NCI-H524 (cell line): Measurements from ENCODE around the gene MAPRE2.

Source experiments
- DNase-seq, 2 experiments: peaks; one replicate each; lab custom pipeline; 2025; lab: John Stamatoyannopoulos, UW

MAPRE2 gene

DNA sequence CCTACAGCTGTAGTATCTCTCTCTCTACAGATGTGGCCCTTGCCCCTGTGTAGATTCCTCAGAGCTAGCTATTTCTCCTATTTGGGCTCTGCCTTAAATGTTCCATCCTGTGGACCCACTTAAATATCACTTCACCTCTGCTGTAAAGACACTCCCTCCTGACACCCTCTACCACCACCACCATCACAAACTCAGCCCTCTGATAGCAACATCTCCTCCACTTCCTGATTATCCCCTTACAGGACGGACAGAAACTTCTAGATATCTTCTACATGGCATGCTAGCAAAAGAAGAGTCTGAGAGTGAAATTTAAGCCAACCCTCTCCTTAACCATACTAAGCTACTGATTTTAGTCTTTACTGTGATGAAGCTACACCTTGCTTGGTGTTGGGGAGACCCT, 3.2 kb upstream of the MAPRE2 start:
- no peak for DNase-seq

DNA sequence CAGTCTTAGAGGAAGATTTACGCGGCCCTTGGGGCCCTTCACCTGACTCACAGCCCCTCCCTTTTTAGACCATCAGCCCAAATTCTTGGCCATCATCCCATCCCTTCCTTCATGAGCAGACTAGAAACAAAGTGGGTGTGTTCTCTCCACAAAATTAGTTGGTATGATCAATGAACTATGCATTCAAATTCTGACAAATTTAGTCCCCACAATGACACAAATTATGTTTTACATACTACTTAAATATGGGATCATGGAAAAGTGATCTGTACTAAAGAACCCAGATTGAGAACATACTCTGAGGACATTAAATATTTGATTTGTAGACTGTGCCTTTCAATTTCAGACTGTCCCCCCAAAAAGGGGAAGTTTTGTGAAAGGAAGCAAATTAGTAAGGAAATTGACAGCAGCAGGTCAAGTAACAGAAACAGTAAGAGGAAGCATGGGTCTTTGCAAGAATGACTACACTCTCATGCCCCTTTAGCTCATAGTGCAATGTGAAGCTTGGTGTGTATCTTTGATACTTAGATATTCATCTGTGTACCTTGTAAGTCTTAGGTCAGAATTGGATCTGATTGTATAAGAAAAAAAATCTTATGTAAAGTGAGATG, 2.2 kb upstream of the MAPRE2 start:
- peak in 1 of 2 experiments; percentile 48 for DNase-seq

DNA sequence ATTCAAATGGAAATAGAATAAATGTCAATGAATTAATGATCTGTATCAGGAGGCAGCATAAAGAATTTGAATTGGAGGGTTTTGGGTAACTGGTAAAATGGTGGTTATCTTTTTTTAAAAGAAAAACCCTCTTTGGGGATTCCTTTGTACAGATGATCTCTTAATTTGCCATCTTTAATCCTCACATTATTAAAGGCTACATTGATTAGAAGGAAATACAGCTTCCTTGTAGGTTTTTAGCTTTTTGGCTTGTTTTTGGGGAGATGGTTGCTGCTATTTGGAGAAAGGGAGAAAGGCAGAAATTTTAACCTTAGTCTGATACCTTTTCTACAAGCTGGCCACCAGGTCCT, 600 bp upstream of the MAPRE2 start:
- no peak for DNase-seq

DNA sequence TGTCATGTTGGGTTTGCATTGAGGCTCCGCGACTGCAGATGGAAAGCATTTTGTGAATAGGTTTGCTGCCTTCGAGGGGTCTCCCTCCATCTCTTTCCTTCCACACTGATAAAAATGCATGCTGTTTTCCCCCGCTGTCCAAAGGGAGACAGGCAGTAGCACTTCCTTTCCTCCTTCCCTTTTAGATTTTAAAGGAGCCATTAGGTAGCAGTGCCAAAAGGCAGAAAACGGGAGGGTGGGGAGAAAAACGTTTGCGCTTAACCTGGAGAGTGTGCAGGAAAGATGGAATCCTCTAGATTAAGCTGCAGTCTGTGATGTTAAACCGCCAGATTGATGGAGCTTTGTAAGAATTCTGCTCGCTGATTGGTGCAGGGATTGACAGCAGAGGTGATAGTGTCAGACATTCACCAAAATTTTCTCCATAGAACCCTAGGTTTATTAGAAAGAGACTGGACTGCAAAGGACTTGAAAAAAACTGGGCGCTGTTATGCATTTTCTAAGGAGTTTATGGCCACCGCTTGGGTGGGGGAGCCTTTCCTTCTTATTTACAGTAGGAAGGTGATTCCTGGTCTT, 688 bp downstream of the MAPRE2 start:
- DNase-seq: peak; percentile 34 to 72

DNA sequence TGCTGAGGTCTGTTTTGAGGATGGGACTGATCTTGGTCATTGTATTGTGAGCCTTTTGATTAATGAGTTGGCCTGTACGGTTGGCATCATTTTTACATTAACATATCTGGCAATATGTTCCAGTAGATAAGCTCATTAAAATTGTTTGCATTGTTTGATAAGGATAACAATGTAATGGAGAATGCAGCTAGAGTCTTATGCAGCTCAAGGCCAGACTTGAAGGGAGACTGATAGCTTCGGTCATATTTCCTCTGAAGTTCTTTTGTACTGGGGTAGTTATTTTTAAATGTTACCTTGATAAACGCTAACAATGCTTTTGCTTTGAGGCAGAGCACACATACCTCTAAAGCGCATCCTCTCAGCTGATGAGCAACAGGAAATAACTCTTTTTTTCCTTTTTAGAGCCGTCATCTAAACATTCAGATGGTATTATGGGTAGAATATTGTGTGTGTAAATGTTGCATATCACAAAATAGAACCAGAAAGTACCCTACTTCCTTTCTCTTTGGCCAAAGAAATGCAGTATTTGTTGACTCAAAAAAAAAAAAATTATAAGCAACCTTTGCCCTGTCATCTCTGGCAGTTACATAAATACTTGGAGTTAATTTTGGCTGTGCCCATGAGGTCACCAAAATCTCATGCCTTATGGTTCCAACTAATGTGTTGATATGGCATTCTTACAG, 1.3 kb downstream of the MAPRE2 start:
- peak in 1 of 2 experiments; percentile 38 for DNase-seq

DNA sequence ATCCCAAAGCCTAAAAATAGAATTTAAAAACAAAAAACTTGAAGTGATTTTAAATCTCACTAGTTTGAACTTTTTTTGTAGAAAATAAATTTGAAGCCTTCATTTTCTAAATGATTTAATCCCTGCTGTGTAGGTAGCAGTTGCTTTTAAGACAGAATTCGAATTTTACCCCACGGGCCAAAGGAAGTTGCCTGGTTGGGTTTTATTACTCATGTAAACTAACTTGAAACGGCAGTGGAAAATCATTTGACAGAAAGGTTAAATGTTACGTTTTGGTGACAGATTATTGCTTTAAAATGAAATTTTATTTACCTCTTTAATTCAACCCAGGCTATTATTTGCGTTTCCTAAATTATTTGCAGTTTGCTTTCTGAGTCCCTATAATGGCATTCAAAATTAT, 2.0 kb downstream of the MAPRE2 start:
- DNase-seq: no peak

DNA sequence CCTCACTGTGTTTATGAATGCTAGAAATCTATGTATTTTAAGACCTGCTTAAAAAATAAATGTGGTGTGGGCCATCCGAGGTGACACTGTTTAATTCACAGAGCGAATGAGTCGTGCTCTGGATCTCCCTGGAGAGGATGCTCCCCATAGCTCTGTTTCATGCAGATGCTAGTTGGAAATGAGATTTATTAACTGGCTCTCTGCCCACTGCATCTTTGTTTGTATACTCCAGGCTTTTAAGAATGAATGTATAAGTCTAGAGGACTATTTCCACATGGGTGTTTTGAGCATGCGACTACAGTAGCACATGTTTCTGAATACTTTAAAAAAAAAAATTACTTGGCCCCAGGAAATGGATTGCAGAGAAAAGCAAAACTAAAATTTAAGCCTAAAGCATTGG, 3.9 kb downstream of the MAPRE2 start:
- DNase-seq: peak; percentile 8 to 22

DNA sequence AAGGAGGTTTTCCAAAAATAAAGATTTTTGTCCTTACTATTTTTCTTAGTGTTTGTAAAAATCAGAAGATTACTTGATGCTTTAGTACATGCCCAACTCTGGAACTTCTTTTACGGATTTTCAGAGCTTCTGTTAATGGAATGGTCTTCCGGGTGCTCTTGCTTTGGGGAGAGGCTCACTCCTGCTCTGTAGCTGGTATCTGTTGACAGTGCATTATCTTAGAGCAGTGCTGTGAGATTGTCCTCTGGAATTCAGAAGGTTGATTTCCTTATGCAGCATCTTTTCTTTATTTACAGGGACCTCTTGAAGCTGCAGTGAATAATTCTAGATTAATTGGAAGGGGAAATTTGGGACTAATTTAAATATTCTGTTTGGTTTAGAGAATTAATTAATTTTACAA, 4.6 kb downstream of the MAPRE2 start:
- no peak for DNase-seq

DNA sequence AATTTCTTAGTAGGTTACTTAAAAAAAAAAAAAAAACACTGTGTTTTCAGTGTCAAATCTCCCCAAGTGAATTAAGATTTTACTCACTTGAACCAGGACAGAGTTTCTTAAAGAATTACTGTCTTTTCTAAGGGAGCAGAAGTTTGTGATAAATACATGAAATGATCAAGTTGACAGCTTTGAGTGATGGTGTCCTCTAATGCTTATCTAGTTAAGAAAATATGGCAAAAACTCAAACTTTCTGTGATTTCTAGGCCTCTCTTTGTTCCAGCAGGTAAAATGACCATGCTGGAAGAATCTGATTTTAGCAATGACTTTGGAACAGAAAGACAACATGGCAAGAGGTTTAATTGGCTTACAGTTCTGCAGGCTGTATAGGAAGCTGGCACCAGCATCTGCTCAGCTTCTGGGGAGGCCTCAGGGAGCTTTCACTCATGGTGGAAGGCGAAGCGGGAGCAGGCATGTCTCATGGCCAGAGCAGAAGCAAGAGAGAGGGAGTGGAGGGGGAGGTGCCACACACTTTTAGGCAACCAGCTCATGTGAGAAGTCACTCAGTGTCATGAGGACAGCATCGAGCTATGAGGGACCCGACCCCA, 6.6 kb downstream of the MAPRE2 start:
- DNase-seq: no peak

DNA sequence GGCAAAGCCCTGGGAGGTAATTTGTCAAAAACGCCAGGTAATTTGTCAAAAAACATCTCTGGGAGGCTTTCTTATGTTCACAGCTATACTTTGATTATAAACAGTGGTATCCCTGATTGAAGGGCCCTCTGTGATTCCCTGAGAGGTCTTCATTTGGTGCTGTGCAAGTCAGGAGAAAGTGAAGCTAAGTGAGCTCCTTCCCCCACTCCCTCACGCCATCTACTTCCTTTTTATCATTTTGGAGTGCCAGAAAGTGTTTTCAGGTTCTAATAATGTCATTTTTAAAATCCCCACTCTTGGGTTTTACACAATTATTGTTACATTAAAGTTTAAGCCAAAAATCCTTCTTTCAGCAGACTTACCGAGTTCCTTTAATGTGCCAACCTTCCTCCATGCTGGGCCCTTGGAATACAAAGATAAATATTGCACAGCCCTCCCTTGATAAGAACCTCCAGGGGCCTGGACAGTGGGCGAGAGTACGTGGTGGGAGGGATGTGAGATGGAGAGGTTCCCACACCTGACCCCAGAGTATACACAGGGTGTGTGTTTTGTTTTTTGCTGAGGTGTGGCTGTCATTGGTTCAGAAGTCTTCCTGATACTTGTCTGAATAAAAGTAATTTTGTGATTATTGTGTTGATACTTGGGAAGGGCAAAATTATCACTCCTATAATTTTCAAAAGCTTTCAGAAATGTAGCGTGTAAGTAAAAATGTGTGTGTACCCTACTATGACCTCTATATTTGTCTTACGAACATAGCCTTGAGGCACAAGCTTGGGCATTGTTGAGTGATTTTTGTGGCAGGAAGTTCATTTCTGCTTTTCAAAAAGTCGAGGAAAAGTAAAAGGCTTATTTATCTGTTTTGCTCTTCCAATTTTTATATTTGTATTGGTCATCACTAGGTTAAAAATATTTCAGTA, 8.2 kb downstream of the MAPRE2 start:
- no peak for DNase-seq

DNA sequence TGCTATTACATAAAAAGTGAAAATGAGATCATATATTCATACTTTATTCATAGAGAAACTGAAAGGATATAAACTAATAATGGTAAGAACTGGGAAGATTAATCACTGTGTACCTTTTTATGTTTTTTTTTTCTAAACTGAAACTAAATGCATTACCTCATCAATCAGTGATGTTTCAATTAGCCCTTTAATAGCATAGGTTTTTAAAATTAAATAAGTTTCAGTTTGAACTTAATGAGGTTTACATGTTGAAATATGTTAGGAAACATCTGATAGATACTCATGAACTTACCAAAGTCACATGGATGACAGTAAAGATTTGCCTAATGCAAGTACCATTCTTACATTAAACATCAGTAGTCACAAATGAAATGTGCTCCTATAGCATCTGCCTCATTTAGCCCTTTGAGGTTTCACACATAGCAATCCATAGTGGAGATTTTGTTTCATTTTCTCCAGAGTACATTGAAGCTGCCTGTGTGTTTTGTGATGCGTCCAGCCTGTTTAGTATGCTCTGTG, 8.9 kb downstream of the MAPRE2 start:
- no peak for DNase-seq

DNA sequence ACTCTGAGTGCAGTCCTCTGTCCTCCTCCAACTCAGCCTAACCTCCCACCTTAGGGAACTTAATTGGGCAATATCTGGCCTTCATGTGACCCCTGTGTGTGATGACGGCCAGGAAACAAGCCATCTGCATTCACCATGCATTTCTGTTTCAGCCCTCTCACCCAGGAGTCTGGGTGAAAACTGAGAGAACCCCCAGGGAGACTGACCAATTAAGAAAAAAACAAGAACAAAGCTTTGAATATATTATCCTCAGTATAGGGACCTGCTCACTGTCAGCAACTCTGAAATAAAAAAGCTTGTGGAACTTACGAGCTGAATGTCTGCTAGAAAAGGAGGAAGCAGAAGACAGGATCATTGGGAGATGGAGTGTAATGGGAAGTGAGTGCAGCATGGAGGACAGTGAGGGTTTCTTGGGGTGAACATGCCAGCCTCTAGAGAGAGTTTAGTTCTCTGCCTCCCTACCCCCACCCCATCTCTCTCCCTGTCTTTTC, 9.5 kb downstream of the MAPRE2 start:
- no peak for DNase-seq

DNA sequence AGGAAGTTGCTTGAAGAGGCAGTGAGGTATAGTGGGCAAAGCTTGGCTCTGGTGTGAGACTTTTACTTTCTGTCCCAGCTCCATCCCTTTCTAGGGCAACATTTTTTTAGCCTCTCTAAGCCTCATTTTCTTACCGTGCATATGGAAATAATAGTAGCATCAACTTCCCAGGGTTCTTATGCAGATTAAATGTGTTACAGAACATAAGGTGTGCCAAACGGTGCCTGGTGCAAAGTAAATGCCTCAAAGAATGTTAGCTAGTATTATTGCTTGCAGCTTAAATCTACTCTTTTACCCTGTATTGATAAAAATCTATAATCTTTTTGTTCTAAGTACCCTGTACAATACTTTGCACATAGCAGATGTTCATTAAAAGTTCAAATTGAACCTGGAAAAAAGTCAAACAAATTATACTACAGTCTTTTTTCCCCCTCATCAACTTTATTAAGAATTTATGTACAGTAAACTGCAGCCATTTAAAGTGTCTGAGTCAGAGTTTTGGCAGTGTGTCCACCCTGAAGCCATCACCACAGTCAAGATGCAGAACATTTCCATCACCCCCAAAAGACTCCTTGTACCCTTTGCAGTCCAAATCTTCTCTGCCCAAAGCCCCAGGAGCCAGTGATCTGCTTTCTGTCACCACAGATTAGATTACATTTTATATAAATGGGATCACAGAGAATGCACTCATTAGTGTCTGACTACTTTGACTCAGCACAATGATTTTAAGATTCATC, 10.6 kb downstream of the MAPRE2 start:
- peak in 1 of 2 experiments; percentile 42 for DNase-seq

DNA sequence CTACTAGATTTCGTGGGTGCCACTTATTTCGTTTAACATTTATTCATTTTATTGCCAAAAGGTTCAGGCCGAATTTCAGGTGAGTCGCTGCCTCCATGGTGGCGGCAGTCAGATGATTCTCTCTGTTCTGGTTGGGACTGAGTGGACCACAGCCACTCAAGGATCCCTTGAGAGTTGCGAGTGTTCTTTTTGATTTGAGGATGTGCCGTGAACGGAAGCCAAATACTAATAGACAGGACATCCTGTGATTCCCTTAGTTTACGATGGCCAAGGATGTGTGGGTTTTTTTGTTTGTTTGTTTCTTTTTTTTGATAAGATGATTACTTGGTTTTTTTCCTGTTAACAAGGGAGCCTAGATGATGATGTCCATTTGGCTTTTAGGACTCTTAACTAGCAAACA, 13.2 kb downstream of the MAPRE2 start:
- DNase-seq: no peak

DNA sequence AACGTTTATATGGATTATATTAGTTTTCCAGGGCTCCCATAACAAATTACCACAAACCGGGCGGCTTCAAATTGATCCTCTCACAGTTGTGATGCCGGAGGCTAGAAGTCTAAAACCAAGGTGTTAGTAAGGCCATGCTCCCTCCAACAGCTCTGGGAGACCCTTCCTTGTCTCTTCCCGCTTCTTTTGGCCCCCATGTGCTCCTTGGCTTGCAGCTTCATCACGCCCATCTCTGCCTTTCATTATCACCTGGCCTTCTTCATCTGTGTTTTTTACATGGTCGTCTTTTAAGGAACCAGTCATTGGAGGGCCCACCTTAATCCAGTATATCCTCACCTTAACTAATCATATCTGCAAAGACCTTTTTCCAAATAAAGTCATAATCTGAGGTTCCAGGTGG, 13.9 kb downstream of the MAPRE2 start:
- DNase-seq: no peak

DNA sequence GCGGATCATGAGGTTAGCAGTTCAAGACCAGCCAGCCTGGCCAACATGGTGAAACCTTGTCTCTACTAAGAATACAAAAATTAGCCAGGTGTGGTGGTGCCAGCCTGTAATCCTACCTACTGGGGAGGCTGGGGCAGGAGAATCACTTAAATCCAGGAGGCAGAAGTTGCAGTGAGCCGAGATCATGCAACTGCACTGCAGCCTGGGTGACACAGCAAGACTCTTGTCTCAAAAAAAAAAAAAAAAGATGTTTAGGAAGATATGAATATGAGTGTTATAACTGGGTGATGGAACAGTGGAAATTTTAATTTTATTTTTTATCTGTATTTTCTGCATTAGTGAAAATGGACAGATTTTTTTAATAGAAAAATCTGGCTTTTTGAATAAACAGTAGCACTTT, 14.5 kb downstream of the MAPRE2 start:
- no peak for DNase-seq

DNA sequence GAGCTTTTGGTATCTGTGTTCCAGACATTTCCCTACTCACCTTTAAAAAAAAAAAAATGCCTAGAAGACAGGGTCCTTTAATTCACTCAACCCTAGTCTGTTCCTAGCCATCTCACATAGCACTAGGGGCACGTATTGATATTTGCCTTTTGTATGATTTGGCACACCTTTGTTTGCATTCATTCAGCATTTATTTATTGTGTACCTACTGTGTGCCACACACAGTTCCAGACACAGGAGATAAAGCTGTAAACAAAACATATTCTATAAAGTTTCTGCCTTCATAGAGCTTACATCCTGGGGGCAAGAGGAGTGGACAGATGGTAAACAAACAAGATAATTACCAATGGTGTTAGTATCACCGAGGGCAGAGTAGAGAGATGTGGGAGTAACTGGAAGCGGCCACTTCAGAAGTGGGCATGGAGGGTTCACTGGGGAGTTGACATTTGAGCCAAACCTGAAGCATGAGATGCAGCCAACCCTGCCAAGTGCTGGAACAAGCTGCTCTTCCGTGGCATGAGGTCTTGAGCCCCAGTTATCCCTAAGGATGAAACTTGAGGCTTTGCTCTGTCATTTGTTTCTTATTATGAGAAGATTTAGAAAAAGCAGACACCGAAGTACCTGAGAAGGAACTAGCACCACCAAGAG, 18.2 kb downstream of the MAPRE2 start:
- DNase-seq: peak in 1 of 2 experiments; percentile 51

DNA sequence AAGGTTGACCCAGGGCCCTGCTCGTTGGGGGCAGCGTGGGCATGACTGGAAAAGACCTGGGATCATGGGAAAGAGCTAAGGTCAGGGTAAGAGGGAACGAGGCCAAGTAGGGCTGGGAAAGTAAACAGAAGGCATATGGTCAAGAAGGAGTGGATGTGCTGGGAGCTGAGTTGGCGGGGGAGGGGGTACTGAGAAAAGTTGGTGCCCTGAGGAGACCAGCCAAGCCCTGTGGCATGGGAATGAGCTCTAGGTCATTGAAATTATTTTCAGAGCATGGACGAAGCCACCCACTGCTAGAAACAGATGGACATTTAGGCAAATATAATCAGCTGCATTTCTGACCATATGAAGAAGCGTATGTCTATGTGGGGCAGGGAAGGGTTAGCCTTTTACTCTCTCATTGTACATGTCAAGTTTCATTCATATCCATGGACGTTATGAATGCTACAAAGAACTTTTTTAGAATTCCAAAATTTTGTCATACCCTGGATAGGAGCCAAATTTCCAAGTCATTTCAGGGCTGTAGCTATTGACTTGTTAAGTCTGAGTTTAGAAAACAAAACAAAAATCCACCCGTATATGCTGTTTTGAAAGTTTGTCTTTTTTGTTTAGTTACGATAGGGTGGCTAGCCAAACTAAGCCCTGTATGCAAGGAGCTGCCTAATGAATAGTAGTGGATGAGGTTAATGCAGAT, 19.1 kb downstream of the MAPRE2 start:
- DNase-seq: peak in 1 of 2 experiments; percentile 17

DNA sequence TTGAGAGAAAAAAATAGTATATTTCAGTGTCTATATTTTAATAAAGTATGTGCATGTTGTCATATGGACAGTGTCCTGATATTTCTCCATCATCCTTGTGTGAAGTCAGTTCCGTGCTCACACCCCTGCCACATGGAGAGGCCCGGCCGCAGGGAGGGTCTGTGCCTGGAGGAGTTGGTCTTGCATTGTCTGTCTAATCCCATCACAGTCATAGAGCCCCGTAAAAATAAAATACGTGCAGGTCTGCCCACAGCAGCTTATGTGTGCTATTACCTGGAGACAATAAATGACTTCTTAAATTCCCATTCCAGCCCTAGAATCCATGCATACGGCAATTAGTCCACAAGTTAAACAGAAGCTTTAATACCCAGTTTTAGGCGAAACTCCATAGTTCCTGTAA, 20.1 kb downstream of the MAPRE2 start:
- DNase-seq: no peak

DNA sequence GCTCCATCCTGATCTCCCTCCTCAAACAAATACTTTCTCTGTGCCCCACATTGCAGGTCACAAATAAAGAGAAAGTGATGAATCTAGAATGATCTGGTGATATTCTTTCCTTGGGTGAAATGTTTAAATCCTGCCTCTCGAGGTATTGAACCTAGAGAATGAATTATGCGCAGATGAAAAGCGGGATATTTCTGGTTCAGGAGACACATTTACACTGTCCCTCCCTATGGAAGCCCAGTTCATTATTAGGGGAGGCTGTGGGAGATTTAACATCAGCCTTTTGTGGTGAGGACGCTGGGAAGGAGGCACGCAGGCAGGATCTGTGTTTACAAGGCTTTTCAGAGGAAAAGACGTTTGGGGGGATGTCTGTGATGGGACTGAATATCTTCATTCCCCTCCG, 20.6 kb downstream of the MAPRE2 start:
- DNase-seq: no peak
